Anterior cingulate cortex (tissue), 58 donors: ENCODE results near the gene PUDP.
A peak's percentile ranks its signal among the peaks of the same experiment; 100 is the strongest.
"Not testable (repeated sequence)": the region's sequence is repeated elsewhere in the genome, so short reads cannot be mapped to it uniquely, and the experiment has no call there.

Experiments used
- DNase-seq, 58 donors: peaks; one replicate each; lab custom pipeline; 2025; lab: John Stamatoyannopoulos, UW

The PUDP gene

DNA sequence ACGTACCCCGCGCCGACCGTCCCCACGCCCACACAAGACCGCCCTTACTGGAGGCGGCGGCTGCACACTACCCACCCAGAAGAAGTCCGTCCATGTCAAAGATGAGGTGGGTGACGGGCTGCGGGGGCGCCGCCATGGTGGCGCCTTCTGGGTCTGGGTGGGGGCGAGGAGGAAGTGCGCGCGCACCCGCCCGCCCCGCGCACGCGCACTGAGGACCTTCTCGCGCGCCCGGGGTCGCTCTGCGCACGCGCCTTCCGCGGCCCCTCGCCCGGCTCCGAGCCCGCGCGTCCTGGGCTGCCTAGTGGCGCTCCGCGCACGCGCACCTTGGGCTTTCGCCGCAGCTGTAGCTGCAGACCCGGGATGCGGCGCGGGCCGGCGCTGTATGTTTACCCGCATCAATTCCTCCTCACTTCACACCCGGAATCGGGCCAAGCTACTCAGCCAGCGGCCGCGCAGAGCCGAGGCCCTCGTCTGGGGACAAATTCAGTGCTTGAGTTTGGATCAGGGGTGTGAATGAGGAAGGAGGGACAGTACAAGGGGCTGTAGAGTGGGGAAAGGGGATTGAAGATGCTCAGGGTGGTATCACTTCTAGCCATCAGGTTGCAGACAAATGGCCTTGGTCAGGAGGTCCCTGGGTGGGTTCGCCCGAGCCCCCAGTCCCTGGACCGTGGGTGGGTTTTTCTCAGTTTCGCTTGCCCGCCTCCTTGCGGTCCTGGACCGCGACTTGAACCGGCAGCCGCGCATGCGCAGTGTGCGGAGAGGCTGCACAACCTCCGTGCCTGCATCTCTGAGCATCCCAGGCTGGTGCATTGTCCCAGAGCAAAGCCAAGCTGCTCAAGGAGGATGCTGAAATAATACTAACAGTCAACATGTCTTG is at the start of gene PUDP:
Gene PUDP (minus strand): TSS at position 176 of the 877 bp plus-strand sequence. CDS start 40 bp downstream, at position 136.
- peak; percentile 1 to 91 (median 70) for DNase-seq

DNA sequence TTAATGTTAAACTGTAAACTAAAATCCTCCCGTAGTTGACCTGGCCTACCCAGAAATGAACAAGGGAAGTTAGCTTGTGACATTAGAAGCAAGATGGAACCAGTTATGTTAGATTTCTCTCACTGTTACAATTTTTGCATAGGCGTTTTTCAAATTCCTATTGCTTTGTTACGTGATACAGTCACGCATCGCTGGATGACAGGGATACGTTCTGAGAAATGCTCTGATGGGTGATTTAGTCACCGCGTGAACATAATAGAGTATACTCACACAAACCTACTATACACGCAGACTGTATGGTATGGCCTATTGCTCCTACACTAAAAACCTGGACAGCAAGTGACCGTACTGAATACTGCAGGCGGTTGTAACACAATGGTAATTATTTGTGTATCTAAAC is 46.7 kb upstream of the PUDP start:
- no peak for DNase-seq

DNA sequence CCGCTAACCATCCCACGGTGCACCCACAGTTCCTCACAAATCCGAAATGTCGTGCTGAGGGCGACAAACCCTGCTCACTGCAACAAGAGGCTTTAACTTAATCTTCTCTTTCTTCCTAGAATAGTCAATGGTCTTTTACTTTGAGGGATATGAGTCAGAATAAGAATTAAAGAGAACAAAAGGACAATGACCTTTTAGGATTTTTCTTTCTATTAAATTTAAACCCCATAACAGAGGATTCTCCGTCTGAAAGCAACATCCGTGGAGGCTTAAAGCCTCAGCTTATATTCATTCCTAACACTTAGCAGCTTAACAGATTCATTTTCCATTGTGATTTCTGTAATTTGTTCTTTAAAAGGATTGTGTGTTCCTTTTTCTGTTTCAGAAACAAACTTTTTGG is 44.9 kb upstream of the PUDP start:
- peak in 1 of 58 donors; percentile 0 for DNase-seq

DNA sequence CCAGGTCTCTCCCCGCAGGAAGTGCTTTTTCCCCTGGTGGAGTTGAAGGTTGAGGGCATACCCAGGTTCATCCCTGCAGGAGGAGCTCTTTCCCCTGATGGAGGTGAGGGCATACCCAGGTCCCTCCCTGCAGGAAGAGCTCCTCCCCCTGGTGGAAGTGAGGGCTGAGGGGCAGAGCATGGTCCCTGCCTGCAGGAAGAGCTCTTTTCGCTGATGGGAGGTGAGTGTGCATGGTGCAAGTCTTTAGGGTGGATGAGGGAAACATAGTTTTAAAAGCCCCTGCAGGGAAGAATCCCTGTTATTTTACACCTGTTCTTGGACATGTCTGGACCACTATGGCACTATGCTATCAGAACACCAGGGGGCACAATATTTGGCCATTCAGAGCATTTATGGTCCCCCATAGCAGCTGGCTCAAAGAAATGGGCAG is 43.7 kb upstream of the PUDP start:
- DNase-seq = no peak

DNA sequence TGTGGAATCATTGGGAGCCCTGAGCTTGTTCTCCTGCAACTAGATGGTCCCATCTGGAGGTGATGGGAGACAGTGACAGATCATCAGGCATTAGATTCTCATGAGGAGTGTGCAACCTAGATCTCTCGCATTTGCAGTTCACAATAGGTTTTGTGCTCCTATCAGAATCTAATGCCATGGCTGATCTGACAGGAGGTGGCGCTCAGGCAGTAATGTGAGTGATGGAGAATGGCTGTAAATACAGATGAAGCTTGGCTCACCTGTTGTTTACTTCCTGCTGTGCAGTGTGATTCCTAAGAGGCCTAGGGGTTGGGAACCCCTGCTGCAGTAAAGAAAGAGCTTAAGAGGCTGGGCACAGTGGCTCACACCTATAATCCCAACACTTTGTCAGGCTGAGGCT is 42.2 kb upstream of the PUDP start:
- DNase-seq = no peak

DNA sequence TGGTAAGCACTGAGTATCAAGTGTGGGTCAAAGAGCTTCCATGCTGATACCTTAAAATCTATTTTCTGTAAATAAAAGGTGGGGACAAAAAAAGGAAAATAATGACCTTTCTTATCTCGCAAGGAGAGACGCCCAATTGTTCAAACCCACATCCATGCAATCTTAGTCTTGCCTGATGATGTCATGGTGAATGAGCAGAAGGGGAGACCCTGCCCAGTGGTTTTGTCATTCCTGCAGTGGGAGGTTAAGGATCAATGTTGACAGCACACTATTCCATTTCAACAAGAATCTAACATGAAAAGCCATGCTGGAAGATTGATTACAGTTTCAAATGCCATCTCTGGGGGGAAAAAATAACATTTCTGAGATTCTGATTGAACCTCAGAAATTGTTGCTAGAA is 40.7 kb upstream of the PUDP start:
- no peak for DNase-seq

DNA sequence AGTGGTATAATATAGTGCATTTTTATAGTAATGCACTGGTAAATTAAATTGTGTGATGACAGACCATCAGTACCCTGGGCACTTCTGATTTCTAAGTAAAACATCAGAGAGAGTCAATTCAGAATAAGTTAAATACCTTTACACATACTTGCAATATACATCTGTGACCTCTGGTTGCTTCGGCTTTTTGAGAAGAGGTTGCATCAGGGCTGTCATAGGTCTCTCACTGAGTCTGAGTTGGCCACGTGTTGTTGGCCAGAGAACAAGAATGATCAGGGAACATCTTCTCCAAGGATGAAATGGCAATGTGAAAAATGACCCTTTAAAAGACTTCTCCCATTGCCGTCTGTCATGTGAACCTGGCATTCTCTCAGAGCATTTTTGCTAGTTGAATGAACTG is 36.9 kb upstream of the PUDP start:
- DNase-seq = no peak

DNA sequence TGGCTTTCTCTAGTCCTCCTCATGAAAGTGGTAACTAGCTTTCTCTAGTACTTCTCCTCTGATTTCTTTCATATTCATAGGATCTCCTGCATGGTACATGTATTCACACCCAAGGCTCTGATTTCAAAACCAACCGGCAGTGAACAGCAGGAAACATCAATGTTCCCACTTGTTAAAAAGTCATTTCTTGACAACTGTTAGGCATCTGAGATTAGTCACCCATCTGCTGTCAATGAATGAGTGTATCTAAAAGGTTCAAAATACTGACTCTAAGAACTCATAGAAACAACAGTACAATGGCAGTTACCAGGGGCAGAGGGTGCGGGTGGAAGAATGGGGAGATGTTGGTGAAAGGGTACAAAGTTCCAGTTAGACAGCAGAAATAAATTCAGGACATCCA is 31.5 kb upstream of the PUDP start:
- DNase-seq = no peak

DNA sequence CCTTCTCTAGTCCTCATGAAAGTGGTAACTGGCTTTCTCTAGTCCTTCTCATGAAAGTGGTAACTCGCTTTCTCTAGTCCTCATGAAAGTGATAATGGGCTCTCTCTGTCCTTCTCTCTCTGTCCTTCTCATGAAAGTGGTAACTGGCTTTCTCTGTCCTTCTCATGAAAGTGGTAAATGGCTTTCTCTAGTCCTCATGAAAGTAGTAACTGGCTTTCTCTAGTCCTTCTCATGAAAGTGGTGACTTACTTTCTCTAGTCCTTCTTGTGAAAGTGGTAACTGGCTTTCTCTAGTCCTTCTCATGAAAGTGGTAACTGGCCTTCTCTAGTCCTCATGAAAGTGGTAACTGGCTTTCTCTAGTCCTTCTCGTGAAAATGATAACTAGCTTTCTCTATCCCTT is 30.9 kb upstream of the PUDP start:
- DNase-seq = not testable (repeated sequence)

DNA sequence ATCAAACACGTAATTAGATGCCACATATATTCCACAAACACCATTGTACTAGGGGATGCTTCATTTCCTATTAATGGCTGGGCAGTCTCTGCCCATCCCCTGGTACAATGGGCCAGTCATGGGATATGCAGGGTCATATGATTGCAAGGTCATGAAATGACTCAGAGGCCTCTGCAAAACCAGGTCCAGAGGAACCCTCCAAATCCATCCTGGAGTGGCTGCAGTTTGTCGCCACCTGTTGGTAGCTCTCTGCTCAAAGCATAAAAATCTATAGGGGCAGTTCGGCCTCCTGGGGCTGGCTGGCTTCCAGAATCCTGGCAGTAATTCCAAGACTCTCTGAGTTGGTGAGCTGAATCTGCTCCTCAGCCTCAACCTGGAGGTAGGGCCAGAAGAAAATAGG is 22.9 kb upstream of the PUDP start:
- peak in 1 of 58 donors; percentile 9 for DNase-seq

DNA sequence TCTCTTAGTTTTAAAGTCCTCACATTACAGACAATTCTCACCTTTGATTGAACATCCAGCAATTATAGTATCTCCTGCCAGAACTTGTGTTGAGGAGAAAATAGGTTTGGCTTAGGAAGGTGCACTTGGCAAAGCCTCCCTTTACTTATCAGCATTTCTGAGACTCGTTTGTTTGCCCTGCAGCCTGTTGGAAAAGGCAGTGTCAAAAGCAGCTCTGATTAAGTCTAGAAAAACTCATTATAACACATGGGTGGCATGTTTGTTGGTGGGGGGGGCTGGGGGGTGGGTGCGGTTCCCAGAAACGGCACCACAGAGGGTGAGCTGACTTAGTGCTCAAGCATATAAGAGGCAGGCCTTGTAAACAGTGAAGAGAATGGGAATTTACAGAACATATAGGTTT is 21.7 kb upstream of the PUDP start:
- DNase-seq = no peak

DNA sequence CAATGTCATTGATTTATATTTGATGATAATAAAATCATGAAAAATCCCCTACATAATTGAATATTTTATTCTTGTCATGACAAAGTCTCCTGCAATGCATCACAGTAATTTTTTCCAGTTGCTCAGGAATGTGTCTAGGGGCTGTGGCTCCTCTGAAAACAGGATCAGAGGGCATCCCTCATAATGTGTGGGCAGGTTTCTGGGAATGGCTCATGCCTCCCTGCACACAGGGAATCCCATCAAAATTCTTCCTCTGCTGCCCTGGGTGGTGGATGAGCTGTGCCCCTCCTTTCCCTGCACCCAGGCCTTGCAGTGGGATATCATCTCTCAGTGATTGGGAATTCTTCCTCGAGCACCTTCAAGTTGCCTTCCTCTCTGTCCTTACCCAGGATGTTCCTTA is 20.4 kb upstream of the PUDP start:
- DNase-seq = no peak

DNA sequence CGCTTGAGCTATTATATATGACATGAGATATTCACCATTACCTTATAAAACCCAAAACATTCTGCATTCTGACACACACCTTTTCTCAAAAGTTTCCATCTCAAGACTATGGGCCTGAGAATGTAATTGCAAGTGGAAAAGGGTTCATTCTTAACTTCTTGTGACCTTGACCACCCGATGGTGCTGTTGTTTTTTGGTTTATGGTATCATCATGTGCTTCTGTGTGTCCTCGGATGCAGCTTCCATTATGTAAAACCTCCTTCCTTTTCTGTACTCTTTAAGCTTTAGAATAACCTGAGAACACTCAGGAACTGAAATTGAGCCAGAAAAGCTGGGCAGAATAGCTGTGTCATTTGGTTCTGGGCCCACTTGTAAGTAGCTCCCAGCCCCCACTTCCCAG is 16.2 kb upstream of the PUDP start:
- no peak for DNase-seq

DNA sequence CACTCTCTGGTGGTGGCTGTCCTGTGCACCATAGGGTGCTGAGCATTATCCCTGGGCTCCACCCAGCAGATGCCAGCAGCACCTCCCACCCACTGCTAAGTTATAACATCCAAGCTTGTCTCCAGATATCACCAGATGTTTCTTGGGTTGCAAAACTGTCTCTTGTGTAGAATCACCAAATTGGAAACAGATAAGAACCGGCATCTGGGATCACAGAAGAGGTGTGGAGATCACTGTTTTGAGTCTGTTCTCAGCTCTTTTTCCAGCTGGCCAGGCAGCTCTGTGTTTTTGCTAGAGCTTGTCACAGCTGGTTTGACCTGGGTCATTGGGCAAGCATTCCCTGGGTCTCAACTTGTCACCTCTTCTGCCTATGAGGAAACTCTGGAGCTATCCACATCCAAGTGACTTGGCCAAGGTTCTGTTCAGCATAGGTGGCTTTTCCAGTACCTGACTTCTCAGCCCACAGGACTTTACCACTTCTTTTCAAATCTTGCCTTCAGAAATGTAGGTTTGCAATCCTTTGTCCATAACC is 15.3 kb upstream of the PUDP start:
- no peak for DNase-seq

DNA sequence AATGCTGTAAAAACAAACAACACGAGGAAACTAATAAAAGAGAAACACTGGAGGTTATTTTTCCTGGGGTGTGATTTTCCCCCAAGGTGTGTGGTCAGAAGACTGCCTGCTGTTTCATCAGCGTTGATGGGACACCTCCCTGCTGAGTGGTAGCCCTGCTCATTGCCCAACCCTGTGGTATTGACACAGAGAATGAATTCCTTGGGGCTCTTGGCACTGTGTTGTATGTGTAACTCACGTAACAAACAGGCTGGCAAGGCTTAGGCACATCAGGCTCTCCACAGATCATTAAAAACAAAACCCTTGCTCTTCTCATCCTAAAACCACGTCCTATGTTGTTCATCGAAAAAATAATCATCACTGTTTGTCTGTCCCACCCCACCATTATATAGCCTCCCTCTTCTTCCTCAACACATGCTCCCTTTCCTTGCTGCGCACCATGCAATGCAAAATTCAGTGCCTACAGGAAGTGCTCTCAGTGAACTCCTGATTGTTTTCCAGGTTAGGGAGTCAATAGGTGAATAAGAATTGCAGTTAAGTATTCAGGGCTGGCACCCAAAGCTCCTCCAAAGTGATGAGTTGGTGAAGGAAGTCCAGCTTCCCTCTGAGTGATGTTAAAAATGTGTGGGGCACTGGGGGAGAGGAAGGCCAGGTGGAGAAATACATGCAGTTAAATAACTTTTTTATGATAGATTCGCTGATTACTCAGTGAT is 11.4 kb upstream of the PUDP start:
- no peak for DNase-seq

DNA sequence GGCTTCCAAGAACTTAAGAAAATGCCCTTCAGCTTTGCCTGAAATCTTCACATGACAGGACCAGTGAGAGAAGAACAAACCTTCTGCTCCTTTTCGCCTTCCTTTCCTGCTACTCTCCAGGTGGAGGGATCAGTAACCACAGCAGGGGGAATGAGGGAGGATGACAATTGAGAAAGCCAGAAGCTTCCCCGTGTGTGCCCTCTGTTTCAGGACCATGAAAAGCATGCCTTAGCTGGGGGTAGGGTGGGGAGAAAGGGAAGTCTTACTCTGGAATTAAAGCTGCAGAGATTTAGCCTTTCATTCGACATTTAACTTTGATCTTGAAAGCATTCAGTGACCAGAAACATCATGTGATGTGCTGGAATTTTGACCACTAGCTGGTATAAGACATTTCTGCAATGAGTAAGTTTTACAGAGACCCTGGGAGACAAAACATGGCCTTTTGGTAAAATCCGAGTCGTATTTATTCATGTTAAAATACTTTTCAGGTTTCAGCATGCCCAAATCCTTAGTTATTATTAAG is 10.6 kb upstream of the PUDP start:
- DNase-seq = no peak

DNA sequence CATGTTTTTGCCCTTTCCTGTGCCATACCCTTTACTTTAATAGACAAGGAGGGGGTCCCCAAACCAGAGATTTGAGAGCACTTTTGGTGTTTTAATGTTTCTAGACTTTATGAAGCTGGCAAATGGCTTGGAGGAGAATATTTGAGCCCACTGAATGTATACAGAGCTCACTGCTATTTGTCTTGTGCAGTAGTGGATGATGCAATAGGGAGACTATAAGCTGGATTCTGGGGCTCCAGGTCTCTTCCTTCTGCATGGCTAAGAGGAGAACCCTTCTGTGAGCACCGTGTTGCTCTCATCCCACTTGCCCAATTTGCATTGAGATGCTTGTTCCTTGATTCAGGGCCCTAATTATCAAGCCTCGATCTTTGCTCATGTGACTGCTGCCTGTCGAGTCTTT is 8.9 kb upstream of the PUDP start:
- DNase-seq = no peak

DNA sequence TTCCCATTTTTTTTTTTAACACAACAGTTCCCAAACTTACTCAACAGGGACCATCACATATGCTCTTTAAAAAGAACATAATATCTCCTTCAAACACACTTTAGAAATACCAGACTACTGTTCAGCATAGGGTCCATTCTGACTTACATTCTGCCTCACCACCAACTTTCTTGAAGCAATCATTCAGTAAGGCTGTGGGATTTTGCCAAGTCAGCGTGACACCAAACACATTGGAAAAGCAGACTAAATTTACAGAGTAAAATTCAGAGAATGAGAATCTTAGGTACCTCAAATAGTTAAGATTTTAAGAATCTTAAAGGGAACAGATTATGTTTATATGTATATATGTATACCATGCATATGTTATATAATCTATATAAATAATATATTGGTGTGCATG is 7.2 kb upstream of the PUDP start:
- no peak for DNase-seq

DNA sequence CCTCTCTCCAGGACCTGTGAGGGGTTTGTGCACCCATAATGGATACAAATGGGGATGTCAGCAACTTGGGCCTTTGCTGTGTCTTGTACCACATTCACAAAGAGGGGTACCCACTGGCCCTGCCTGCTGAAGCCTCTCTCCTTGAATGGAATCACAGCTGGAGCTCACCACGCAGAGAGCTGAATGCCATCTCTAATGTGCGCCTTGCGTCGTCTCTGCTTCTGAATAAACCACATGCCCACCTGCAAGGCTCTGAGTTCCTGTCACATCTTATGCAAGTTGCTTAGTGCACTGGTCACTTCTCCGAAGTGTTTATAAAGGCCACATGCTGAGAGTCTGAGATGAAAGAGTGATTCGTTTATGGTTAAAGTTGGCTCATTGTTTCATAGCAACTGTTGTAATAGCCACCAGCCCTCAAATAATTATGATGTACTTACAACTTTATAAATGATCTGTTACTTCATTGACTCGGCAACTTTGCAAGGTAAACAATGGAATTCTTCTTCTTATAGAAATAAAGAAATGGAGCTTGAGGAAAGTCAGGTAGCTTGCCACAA is 6.2 kb upstream of the PUDP start:
- DNase-seq = no peak

DNA sequence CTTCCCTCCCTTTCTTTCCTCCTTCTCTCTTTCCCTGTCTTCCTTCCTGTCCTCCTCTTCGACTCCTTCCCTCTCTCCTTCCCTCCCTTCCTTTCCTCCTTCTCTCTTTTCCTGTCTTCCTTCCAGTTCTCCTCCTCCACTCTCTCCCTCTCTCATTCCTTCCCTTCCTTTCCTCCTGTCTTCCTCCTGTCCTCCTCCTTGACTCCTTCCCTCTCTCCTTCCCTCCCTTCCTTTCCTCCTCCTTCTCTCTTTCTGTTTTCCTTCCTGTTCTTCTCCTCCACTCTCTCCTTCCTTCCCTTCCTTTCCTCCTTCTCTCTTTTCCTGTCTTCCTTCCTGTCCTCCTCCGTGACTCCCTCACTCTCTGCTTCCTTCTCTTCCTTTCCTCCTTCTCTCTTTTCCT is 5.3 kb upstream of the PUDP start:
- no peak for DNase-seq

DNA sequence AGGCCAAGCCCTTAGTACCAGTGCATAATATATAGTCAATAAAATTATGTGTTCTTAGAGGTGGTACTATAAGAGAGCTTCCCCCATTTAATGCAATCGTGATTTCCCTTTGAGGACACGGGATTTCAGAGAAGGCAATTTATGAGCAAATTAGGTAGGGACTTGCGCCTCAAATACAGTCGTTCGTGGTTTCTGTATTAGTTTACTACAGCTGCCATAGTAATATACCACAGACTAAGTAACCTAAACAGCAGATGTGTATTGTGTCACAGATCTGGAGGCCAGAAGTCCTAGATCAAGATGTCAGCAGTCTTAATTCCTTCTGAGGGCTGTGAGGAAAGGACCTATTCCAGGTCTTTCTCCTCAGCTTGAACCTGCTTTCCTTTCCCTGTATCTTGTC is 1.5 kb upstream of the PUDP start:
- no peak for DNase-seq
